AG04449 (cell line): ENCODE results near the gene TMEM198.

Source experiments
- CTCF ChIA-PET: fragments of 350-600 bp; formaldehyde crosslinking; extraction: SDS; loops from one replicate; lab custom pipeline; 2021; ENCODE audit warnings: antibody characterized with exemption; lab: Yijun Ruan, JAX
- POLR2A ChIA-PET: fragments of 400-600, 350-600 bp; formaldehyde crosslinking; extraction: SDS; loops from one replicate; lab custom pipeline; 2020; ENCODE audit warnings: antibody characterized with exemption, inconsistent platforms; lab: Yijun Ruan, JAX
- DNase-seq: peaks from one replicate; pipeline ENCODE4 v3.0.0-alpha.2; 2010; ENCODE audit warnings: low read depth, low spot score
- H3K4me3 ChIP-seq: 2 replicates; pipeline ENCODE4 v1.5.1; 2011; ENCODE audit warnings: low read depth, mild to moderate bottlenecking, control low read depth, low read length
- TF ChIP-seq, protein P1 (sequence below): IDR thresholded peaks from one replicate; pipeline ENCODE4 v1.5.1; 2011; ENCODE audit warnings: mild to moderate bottlenecking, moderate library complexity, low read length, control low read depth, inconsistent platforms; ENCODE audit not compliant: insufficient read depth; ENCODE audit errors: missing control alignments

Gene TMEM198

DNA sequence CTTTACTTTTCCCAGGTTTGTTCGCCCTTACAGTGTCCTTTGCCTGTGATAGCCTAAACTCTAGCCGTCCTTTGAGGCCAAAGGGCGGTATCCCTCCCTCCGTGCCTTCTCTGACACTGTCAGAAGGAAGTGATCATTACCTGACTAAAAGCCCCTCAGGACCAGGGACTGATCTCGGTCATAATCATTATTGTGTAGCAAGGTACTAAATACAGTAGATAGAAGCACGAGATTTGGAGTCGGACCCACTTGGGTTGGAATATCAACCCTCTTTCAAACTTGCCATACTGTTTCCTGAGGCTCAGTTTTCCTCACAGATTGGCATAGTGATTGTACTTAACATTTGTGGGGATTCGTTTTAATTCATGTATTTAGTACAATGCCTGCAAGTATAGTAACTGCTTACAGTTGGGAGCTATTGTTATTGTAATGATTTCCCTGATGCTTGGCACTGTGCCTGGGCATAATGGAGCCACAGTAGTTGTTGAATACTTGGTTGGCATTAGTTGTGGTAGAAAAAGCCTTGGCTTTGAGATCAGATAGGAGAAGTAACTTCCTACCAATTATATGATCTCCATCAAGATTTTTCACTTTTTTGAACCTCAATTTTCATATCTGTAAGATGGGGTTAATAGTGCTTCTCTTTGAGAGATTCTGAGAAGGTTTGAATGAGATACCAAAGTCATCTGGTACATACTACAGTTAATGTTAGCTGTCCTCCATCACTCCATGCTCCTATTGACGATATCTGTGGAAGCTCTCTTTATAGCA lies 54.7 kb downstream of the TMEM198 start:
- CTCF ChIA-PET: interaction anchor here (2.1 to 4.0 kb wide), 3 partner anchors 38 to 91 kb away, joined by 12 to 32 read pairs (median 14); no protein-coding TSS in a partner anchor
- DNase-seq: no peak
- TF ChIP-seq, protein P1, sequence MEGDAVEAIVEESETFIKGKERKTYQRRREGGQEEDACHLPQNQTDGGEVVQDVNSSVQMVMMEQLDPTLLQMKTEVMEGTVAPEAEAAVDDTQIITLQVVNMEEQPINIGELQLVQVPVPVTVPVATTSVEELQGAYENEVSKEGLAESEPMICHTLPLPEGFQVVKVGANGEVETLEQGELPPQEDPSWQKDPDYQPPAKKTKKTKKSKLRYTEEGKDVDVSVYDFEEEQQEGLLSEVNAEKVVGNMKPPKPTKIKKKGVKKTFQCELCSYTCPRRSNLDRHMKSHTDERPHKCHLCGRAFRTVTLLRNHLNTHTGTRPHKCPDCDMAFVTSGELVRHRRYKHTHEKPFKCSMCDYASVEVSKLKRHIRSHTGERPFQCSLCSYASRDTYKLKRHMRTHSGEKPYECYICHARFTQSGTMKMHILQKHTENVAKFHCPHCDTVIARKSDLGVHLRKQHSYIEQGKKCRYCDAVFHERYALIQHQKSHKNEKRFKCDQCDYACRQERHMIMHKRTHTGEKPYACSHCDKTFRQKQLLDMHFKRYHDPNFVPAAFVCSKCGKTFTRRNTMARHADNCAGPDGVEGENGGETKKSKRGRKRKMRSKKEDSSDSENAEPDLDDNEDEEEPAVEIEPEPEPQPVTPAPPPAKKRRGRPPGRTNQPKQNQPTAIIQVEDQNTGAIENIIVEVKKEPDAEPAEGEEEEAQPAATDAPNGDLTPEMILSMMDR: no peak
- peak overlapping the region; percentile 84 for H3K4me3 ChIP-seq
- POLR2A ChIA-PET: interaction anchor here (1.5 to 2.0 kb wide), 4 partner anchors 27 to 55 kb away, joined by 3 to 13 read pairs (median 6); partner anchors contain the start of genes CHPF, INHA, OBSL1 and TMEM198
